CD14-positive monocyte (primary cell): ENCODE data around the gene THSD4. TPM values are rescaled to one million over a fixed set of nuclear protein-coding genes. Genes with fewer than 3 reads are reported as not detected.

Experiments
- DNase-seq, 3 donors: peaks; one replicate each; pipeline ENCODE4 v3.0.0-alpha.2; 2011 to 2022
- H2AFZ ChIP-seq: 2 replicates; pipeline ENCODE4 v1.6.0; 2012; ENCODE audit warnings: mild to moderate bottlenecking, low read depth, low read length, inconsistent platforms; ENCODE audit not compliant: insufficient read depth, poor library complexity, severe bottlenecking
- H3K27ac ChIP-seq, 2 donors: 1 replicate in 1 of 2; 2 replicates in 1 of 2; pipeline ENCODE4 v1.5.1; 2012 to 2013; ENCODE audit warnings: low read length in 2 of 2, control low read depth in 1 of 2, inconsistent platforms in 1 of 2, low read depth in 1 of 2, mild to moderate bottlenecking in 1 of 2
- H3K27me3 ChIP-seq, 2 donors: one replicate each; pipeline versions ENCODE4 v1.6.0 to v1.6.1; 2011 to 2013; ENCODE audit warnings: low read length in 2 of 2; ENCODE audit not compliant: control insufficient read depth in 2 of 2, insufficient read depth in 2 of 2
- H3K36me3 ChIP-seq, 2 donors: replicated peaks in 1 of 2; 1 replicate in 1 of 2; 2 replicates in 1 of 2; pipeline versions ENCODE4 v1.5.1 to v1.6.1; 2012 to 2013; ENCODE audit warnings: low read length in 2 of 2, control low read depth in 1 of 2, inconsistent platforms in 1 of 2, mild to moderate bottlenecking in 1 of 2; ENCODE audit not compliant: insufficient read depth in 2 of 2, control insufficient read depth in 1 of 2
- H3K4me1 ChIP-seq, 2 donors: 1 replicate in 1 of 2; 2 replicates in 1 of 2; pipeline versions ENCODE4 v1.5.1 to v1.6.1; 2012 to 2013; ENCODE audit warnings: low read length in 2 of 2, control low read depth in 1 of 2, inconsistent platforms in 1 of 2, mild to moderate bottlenecking in 1 of 2, moderate library complexity in 1 of 2; ENCODE audit not compliant: insufficient read depth in 2 of 2, control insufficient read depth in 1 of 2
- H3K4me2 ChIP-seq: replicated peaks from 2 replicates; pipeline ENCODE3; 2012; ENCODE audit warnings: low read length, moderate library complexity, mild to moderate bottlenecking; ENCODE audit not compliant: poor library complexity, severe bottlenecking; ENCODE audit errors: extremely low read depth
- H3K4me3 ChIP-seq, 3 experiments: fragments of 200-600 bp in 1 of 3; sonication (generic) in 1 of 3; replicated peaks in 1 of 3; 1 replicate in 2 of 3; 2 replicates in 1 of 3; pipeline ENCODE4 v1.5.1; 2011 to 2013; ENCODE audit warnings: low read length in 3 of 3, mild to moderate bottlenecking in 3 of 3, control low read depth in 2 of 3, low read depth in 2 of 3, inconsistent platforms in 1 of 3, moderate library complexity in 1 of 3
- H3K79me2 ChIP-seq: 2 replicates; pipeline ENCODE4 v1.6.0; 2012; ENCODE audit warnings: mild to moderate bottlenecking, control low read depth, inconsistent platforms, low read length, moderate library complexity; ENCODE audit not compliant: insufficient read depth
- H3K9ac ChIP-seq: 2 replicates; pipeline ENCODE4 v1.6.0; 2017; ENCODE audit warnings: low read length, mild to moderate bottlenecking; ENCODE audit not compliant: insufficient read depth, poor library complexity, severe bottlenecking
- H3K9me3 ChIP-seq, 2 donors: replicated peaks in 1 of 2; 1 replicate in 1 of 2; 2 replicates in 1 of 2; pipeline versions ENCODE4 v1.5.1 to v1.6.1; 2012 to 2013; ENCODE audit warnings: low read length in 2 of 2, control low read depth in 1 of 2; ENCODE audit not compliant: control insufficient read depth in 1 of 2, insufficient read depth in 1 of 2
- H4K20me1 ChIP-seq: 2 replicates; pipeline ENCODE4 v1.6.0; 2012; ENCODE audit warnings: mild to moderate bottlenecking, low read length, control low read depth, moderate library complexity; ENCODE audit not compliant: insufficient read depth
- H3K27ac Mint-ChIP-seq, 7 donors: one replicate each; pipeline ENCODE4 v1.8.0; 2020; ENCODE audit warnings: mild to moderate bottlenecking in 7 of 7, mixed read lengths in 7 of 7, moderate library complexity in 6 of 7, inconsistent platforms in 2 of 7
- H3K27me3 Mint-ChIP-seq, 3 donors: one replicate each; pipeline ENCODE4 v1.8.0; 2021 to 2022; ENCODE audit warnings: low read depth in 3 of 3, mild to moderate bottlenecking in 3 of 3, mixed read lengths in 3 of 3, moderate library complexity in 3 of 3, inconsistent platforms in 1 of 3
- H3K36me3 Mint-ChIP-seq, 2 donors: one replicate each; pipeline ENCODE4 v1.8.0; 2020; ENCODE audit warnings: mixed read lengths in 2 of 2, inconsistent platforms in 1 of 2, mild to moderate bottlenecking in 1 of 2
- H3K4me1 Mint-ChIP-seq: one replicate; pipeline ENCODE4 v1.8.0; 2020; ENCODE audit warnings: mild to moderate bottlenecking, mixed read lengths
- H3K4me3 Mint-ChIP-seq, 2 donors: one replicate each; pipeline ENCODE4 v1.8.0; 2020; ENCODE audit warnings: mild to moderate bottlenecking in 2 of 2, mixed read lengths in 2 of 2, moderate library complexity in 1 of 2
- H3K9me3 Mint-ChIP-seq, 7 donors: one replicate each; pipeline ENCODE4 v1.8.0; 2020 to 2022; ENCODE audit warnings: mixed read lengths in 7 of 7, mild to moderate bottlenecking in 6 of 7, moderate library complexity in 6 of 7, inconsistent platforms in 2 of 7
- CTCF ChIP-seq: fragments of 200-600 bp; IDR thresholded peaks from one replicate; pipeline ENCODE4 v1.8.0; 2022; ENCODE audit warnings: antibody characterized with exemption, mild to moderate bottlenecking
- WGBS: methylation state at CpG from one replicate; pipeline ENCODE4 v1.1.5; 2013; ENCODE audit warnings: missing lambda C conversion rate; ENCODE audit not compliant: insufficient coverage; 5-methylcytosine and 5-hydroxymethylcytosine counted together
- intact Hi-C, 2 donors: fragments of 100-400 bp; cut with micrococcal nuclease; formaldehyde crosslinking; loops; one replicate each; pipeline versions ENCODE4 v1.15.0 to v1.15.1; 2023
- polyA plus RNA-seq, 3 donors: library from polyadenylated mRNA; depleted of rRNA in 1 of 3; unstranded in 2 of 3; stranded (reverse) in 1 of 3; fragments of 300-500 nt in 2 of 3; fragments of >200 nt in 1 of 3; fragmentation: Illumina TruSeq in 2 of 3; gene quantifications; 1 replicate in 2 of 3; 2 replicates in 1 of 3; pipeline ENCODE4 v1.2.3, GENCODE V29; 2012 to 2021

Gene THSD4
- polyA plus RNA-seq, 3 donors: not detected

- Histone ChIP-seq H3K27me3 (no peaks in the 10 kb centered on the region), H3K4me1 (no peaks in the 10 kb centered on the region), H3K79me2 (no peaks in the 10 kb centered on the region), H3K36me3 (no peaks in the 10 kb centered on the region), H4K20me1 (no peaks in the 10 kb centered on the region), H3K27ac (no peak overlapping the region), H3K9me3 (no peaks in the 10 kb centered on the region), H2AFZ (no peak overlapping the region), H3K4me3 (no peak overlapping the region), H3K4me2 (no peak overlapping the region), H3K9ac (no peak overlapping the region)
- no peak for TF ChIP-seq CTCF
- Mint-ChIP-seq H3K4me3 (no peak overlapping the region), H3K27me3 (peaks cover 8 to 16% (median 12%) of the 10 kb centered on the region in 3 donors), H3K36me3 (no peaks in the 10 kb centered on the region), H3K27ac (no peak overlapping the region), H3K4me1 (no peaks in the 10 kb centered on the region), H3K9me3 (peaks cover 0 to 5% (median 0%) of the 10 kb centered on the region in 7 donors)
- peak in 1 of 3 donors; percentile 14 for DNase-seq
- intact Hi-C loops: no loop called here
- WGBS: no CpG with 5 or more reads among the region's 4 CpGs
Measured at GRCh38 chr15:71106802-71107500, 8.3 kb upstream of the THSD4 start.

GRCh38 chr15:71107501-71107815, 7.8 kb upstream of the THSD4 start:
- Mint-ChIP-seq H3K27ac (no peak overlapping the region), H3K9me3 (peaks cover 0 to 3% (median 0%) of the 10 kb centered on the region in 7 donors), H3K4me1 (no peaks in the 10 kb centered on the region), H3K36me3 (no peaks in the 10 kb centered on the region), H3K4me3 (no peak overlapping the region), H3K27me3 (peaks cover 6 to 12% (median 10%) of the 10 kb centered on the region in 3 donors)
- Histone ChIP-seq H3K9me3 (no peaks in the 10 kb centered on the region), H3K27me3 (no peaks in the 10 kb centered on the region), H3K4me1 (no peaks in the 10 kb centered on the region), H3K36me3 (no peaks in the 10 kb centered on the region), H3K79me2 (no peaks in the 10 kb centered on the region), H3K4me2 (no peak overlapping the region), H3K9ac (no peak overlapping the region), H3K4me3 (no peak overlapping the region), H4K20me1 (no peaks in the 10 kb centered on the region), H2AFZ (no peak overlapping the region), H3K27ac (no peak overlapping the region)
- 100% methylated on average over 2 of the region's 4 CpGs for WGBS
- no peak for TF ChIP-seq CTCF
- intact Hi-C loops: no loop called here
- DNase-seq: no peak
